Left hindlimb (tissue), 1 donor: ENCODE results near the gene LNP1.
A peak's percentile ranks its signal among the peaks of the same experiment; 100 is the strongest.
"Not testable (repeated sequence)": the region's sequence is repeated elsewhere in the genome, so short reads cannot be mapped to it uniquely, and the experiment has no call there.

Source experiments
- DNase-seq: peaks from one replicate; pipeline ENCODE4 v3.0.0-alpha.2; 2018

Gene LNP1

DNA sequence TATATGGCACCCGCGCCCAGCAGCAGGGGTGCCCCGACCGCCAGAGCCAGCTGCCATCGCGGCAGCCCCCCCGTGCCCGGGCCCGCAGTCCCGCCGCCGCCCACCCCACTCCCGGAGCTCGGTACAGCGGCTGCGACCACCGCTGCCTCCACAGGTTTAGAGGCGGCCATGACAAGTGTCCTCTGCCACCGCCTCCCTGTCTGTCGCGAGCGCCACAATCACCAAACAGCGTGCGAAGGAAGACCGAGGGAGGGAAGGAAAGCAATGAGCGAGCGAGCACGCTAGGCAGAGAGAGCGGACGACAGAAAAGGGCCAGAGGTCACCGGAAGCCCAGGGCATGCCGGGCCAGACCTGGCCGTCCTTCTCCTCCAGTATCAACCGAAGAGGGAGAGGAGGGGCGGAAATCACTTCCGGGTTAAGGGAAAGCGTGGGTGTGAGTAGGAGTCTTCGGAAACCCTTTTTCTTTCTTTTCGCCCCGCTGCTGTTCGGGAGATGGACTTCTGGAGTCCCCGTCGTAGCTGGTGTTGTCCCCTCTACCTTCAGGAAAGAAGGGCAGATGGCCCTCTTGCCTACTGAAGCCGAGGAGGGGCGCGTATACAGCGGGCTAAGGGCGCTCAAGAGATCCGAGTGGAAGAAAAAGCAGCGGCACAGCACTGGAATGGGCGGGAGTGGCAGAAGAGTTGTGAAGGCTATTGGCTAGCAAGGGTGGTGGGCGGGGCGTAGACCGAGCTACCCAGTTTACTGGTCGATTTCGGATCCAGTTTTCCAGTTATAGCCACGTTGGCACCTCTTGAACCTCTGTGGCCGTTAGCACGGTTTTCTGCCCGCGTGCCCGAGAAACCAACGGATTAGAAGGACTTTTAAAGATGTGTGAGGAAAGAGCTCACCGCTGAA lies at the start of gene LNP1, which contains the start of gene TOMM70:
TSS of gene LNP1 (plus strand) at position 760 of the 894 bp plus-strand sequence. CDS start 28,191 bp downstream, outside the sequence.
TSS of gene TOMM70 (minus strand) at position 310 of the 894 bp plus-strand sequence. CDS start at position 170, 140 bp downstream.
- DNase-seq = peak; percentile 98

DNA sequence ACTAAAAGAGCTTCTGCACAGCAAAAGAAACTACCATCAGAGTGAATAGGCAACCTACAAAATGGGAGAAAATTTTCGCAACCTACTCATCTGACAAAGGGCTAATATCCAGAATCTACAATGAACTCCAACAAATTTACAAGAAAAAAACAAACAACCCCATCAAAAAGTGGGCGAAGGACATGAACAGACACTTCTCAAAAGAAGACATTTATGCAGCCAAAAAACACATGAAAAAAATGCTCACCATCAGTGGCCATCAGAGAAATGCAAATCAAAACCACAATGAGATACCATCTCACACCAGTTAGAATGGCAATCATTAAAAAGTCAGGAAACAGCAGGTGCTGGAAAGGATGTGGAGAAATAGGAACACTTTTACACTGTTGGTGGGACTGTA lies 49.6 kb upstream of the LNP1 start:
- DNase-seq = not testable (repeated sequence)

- DNase-seq = no peak
Measured at GRCh38 chr3:100352296-100353231, 48.8 kb upstream of the LNP1 start.

GRCh38 chr3:100354850-100355249 lies 46.5 kb upstream of the LNP1 start:
- no peak for DNase-seq

DNA sequence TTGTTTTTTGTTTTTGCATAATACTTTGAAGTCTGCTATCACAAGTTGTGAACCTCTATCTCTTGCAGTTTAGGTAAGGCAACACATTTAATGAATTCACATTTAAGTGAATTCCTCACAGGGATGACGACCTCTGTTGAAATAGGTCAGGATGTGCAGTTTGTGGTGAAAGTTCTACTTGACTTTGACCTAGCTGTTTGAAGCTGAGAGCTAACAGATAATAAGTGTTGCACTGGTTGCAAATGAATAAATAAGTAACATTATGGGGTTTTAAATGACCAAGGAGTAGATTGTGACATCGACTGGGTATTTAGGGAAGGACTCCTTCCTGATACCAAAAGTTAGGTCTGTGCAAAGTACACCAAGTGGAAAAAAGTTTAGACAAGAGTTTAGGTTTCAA lies 42.9 kb upstream of the LNP1 start:
- no peak for DNase-seq

DNA sequence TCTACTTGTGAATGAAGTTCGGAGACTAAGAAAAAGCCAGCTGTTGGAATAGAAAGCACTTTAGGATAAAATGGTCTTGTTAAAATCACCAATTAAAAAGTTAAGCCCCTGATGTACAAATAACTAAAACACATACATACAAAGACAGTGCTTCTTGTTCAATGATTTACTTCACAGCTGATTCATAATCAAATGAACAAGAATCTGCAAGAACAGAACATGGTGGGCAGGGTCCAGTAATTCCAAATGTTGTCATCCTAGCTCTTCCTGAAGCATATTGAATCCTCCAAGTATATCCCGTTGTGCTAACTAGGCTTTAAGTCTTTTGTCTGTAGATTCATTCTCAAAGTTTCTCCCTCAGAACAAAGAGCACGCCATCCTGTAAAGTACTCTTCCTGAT lies 42.3 kb upstream of the LNP1 start:
- DNase-seq = no peak

DNA sequence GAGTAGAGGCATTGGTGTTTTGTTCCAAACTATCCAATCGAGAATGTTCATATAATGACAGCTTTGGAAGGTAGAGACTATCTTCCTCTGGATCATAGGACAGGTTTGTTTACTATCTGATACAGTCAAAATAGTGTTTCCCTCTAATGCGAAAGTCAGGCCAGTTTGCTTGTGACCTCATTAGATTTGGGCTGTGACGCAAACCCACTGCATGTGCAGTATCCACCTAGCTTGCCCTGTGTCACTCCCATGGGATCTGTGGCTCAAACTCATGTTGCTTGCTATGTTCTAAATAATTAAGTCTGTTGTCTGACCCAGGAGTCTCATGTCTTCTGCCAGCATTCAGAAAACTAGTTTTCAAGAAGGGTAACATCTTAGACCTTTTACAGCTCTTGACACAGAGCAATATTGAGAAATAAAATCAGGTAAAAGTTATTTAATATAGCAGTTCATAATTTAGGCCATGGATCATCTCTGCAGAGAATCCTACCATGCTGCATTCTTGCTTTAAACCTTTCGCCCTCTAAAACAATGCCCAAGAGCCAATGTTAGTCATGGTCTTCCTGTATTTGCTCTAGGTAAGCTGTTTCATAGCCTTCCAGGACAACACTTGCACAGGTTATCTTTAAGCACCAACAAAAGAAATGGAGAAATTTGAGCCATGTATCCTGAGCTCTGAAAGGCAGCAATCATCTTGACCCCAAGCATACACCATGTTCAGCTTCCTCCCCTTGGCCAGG lies 40.4 kb upstream of the LNP1 start:
- no peak for DNase-seq

GRCh38 chr3:100361897-100362296 lies 39.4 kb upstream of the LNP1 start:
- DNase-seq = no peak

DNA sequence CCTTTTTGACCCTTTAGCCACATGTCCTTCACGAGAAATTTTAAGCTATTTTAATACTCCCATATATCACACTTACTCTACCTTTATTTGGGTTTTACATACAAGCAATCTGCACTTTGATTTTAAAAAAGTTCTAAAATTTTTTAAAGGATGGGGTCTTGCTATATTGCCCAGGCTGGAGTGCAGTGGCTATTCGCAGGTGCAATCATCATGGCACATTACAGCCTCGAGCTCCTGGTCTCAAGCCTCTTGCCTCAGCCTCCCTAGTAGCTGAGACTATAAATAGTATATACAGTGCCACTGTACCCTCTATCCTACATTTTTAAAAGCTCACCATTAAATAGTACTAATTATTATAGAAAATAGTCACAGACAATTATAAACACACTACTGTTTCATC lies 36.9 kb upstream of the LNP1 start:
- DNase-seq = no peak

- DNase-seq = no peak
Measured at GRCh38 chr3:100366424-100366823, 34.9 kb upstream of the LNP1 start.

- DNase-seq = no peak
Measured at GRCh38 chr3:100368441-100368840, 32.9 kb upstream of the LNP1 start.

DNA sequence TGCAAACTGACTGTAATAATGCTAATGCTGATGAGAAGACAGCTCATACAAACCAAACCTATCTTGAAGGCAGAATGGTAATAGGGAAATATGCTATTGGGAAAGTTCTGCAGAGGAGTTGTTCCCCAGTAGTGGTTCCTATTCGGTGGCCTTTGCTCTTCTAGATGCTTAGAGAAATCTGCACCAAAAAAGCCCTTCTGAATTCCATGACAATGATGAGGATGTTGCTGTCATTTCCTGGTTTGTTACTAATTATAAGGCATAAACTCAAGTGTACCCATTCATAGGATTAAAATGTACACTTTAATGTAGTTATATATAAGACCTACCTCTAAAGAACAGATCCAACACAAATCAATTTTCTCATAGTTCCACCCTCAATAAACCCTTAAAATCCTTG lies 30.6 kb upstream of the LNP1 start:
- DNase-seq = no peak

DNA sequence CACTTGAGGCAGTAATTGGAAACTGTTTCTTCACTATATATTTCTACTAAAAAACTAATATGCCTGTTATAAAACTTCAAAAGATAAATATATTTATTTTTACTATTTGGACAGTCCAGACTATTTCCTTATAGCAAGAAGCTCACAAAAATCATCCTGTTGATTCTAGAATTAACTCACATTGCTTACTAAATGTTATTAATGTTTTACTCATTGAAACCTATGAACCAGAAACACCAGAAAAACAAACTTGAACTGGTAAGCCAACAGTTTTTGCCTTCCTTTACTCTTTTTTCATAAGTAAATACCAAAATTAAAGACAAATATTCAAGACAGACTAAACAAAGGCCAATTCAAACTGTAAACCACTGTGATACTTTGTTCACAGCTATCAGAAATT lies 26.8 kb upstream of the LNP1 start:
- no peak for DNase-seq

- DNase-seq = no peak
Measured at GRCh38 chr3:100376301-100376700, 25.0 kb upstream of the LNP1 start.

DNA sequence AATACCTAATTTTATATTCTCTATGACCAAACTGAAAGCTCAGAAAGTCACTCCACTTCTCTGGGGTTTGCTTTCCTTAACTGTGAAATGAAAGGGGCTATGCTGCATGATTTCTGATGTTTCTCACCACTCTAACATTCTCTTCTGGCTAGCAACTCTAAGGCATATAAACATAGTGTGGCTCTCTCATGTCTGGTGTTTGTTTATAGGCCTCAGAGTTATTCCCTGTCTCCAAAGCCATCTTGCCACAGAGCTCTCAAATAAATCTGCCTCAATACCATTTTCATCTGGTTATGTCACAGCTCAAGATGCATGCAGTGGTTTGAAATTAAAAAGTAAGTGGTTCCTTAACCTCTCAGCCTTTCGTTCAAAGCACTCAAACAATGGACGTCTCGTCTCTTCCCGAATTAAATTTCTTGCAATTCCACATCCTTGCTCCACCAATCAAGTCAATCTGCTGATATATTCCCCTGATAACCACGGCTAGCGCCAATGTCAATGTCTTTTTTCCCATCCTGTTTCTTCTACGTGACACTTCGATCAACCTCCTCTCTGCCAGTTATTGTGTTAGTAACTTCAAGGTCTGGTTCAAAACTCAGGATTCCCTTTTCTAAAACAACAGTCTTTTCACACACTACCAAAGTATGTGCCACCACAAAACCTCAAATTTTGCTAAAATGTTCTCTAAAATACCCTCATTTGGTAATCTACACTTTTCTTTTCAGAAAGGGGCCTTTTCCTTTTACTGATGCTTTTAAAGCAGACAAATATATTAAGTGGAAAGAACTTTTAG lies 16.4 kb upstream of the LNP1 start:
- no peak for DNase-seq

- DNase-seq = no peak
Measured at GRCh38 chr3:100386437-100387074, 14.8 kb upstream of the LNP1 start.

DNA sequence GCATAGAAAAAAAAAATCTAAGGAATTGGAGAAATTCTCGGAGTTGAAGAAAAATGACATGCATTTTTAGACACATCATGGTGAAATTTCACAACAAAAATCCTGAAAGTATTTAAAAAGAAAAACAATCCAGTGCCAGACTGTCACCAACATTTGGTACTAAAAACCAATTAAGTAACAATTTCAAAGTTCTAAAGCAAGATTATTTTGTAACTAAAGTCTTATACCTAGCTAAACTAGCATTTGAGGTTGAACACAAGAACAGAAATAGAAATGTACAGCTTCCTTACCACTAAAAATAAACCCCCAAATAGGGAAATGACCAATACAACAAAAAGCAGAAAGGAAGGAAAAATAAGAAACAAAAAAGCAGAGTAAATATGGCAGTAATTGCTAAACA lies 12.3 kb upstream of the LNP1 start:
- no peak for DNase-seq

GRCh38 chr3:100395679-100396431 lies 5.5 kb upstream of the LNP1 start:
- DNase-seq = no peak

GRCh38 chr3:100396967-100397366 lies 4.4 kb upstream of the LNP1 start:
- no peak for DNase-seq

- DNase-seq = no peak
Measured at GRCh38 chr3:100399341-100400071, 1.8 kb upstream of the LNP1 start.
